GM15510 (cell line): ENCODE data around the gene CSNK2A1.

Experiments
- POLR2A ChIP-seq: IDR thresholded peaks from 3 replicates; pipeline ENCODE4 v1.6.1; 2011; ENCODE audit warnings: borderline replicate concordance; ENCODE audit not compliant: insufficient read length; ENCODE audit errors: extremely low read depth

The CSNK2A1 gene

DNA sequence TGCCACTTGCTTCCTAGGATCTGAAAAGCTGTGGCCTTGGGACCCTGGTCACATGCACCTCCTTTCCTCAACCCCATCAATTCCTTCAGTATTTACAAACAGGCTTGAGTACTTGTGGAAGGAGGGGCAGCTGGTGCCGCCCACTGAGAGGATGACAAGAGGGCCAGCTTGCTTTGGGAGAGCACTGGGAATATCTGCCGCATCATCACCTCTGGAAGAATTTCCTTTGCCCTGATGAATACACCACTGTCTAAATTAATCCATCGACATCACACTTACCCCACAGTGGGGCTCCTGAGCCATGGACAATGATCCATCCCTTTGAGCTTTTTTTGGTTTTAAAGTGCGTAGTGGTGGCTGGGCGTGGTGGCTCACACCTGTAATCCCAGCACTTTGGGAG lies 107.1 kb downstream of the CSNK2A1 start:
- no peak for TF ChIP-seq POLR2A

DNA sequence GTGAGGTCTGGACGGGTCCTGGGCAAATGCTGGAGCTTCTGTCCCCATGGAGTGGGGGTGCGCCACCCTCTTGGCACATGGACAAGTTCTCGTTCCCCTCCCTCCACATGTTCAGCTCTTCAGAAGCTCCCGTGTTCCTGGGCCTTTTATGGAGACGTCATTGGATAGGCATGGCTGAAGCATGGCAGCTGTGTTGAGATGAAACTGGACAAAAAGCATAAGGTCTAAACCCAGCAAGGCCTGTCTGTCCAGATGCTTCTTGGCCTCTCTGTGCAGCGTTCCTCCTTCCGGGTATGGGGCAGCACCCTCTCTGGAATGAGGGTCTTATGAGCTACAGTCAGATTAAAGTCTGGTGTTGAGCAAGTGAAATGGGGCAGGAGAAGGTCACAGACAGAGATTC lies 108.0 kb downstream of the CSNK2A1 start:
- no peak for TF ChIP-seq POLR2A

DNA sequence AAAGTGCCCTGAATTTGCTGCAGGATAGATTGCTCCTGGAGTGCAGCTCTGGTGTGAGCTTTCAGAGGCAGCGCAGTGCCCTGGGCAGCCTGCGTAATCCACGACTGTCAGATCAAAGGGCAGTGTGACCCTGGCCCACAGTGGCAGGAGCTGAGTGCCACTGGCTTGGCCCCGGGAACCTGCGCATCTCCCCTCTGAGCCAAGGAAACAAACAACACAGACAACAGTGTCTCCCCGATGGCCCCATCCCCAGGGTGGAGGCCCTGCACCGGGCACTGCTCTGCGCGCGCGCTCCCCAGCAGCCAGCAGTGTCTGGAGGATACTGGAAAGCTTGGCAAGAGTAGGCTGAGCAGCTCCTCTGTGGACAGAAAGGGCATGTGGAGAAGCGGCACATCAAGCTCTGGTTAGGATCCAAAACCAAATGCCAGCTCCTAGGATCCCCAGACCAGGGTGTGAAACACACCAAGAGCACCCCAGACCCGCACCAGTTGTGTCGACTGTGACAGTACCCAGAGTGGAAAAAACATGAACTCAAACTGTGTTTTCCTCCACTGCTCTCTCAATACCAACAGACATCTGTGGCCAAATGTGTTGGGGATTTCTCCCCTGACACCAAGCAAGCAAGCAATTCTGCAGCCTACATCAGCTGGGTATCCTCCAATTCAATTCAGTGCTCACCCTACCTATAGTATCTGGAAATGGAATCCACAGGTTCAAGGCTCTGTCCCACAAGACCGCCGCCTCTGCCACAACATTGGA lies 108.8 kb downstream of the CSNK2A1 start:
- no peak for TF ChIP-seq POLR2A

DNA sequence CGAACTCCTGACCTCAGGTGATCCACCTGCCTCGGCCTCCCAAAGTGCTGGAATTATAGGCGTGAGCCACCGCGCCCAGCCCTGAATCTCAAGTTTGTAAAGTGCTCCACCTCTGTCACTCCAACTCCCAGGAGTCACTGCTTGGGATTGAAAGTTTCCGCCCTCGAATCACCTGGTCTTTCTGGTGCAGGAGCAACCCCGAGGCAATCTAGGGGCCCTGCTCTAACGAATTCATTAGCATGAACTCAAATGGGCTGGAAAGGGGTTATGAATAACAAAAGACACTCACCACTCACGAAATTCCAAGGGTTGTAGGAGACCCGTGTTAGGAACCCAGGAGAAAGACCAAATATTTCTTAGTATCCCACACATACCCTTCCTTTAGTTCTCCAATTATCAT lies 109.4 kb downstream of the CSNK2A1 start:
- no peak for TF ChIP-seq POLR2A

DNA sequence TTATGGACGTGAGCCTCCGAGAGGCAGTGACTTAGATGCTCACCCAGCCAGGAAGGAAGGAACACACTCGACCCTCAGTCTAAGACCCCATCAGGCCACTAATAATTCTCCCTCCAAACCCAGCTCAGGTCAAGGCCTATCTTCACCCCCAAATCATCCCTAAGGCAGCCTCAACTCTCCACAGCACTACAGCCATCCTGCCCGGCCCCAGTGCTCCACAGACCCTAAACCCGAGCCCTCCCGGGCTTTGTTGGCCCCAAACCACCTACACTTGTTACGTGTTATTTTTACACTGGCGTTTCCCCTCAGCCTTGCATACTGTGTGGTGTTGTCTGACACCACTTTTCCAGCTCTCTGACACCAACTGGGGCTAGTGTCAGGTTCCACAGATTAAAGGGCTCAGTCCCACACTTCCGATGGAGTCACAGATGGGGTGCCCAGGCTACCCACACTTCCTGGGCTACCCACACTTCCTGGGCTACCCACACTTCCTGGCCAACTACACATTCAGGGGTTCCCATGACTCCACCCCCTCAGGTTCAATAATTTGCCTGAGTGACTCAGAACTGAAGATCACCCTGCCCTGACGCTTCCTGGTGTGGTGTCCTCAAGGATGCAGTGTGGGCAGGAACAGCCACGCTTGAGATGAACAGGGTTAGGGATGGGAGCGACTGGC lies 110.2 kb downstream of the CSNK2A1 start:
- peak; percentile 37 for TF ChIP-seq POLR2A

DNA sequence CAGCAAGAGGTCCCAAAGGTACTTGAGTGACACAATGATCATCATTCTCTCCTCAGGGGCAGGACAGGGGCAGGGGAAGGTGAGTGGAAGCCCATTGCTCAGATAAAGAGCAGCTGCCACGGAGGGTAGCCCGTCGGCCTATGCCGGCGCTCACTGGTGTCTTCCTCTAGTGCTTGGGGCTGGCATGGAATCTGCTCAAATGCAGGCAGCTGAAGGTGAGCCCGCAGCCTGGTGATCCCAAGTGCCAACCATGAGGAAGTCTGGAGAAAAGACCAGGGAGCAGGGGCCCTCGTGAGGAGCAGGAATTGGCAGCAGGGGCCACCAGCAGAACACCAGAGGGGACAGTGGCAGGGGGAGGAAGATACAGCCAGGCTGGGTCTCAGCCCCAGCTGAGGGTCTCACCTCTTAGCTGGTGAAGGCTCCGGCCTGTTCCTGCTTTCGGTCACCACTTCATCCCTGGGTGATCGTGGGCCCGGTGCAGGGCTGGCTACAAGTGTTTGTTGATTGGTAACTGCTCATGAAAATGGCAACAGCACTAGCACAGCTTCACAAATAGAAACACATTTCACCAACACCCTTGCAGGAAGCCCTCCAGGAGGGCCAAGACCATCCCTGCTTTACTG lies 110.8 kb downstream of the CSNK2A1 start:
- no peak for TF ChIP-seq POLR2A

DNA sequence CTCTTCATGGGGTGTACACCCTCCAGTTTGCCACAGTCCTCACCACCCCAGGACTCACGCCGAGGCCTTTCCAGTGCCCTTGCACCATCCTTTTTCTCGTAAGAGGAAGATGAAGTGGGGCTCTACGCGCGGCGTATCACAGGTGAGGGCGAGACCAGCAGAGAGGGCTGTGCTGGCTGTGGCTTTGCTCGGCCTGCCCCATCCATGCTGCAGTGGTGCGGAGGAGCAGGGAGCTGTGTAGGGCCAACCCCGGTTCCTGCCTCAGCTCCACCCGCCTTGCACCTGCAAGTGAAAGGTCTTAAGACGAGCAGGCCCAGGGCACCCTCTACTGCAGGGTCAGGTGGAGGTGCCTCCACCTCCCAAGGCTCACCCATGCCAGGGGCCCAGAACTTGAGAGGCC lies 111.4 kb downstream of the CSNK2A1 start:
- no peak for TF ChIP-seq POLR2A

DNA sequence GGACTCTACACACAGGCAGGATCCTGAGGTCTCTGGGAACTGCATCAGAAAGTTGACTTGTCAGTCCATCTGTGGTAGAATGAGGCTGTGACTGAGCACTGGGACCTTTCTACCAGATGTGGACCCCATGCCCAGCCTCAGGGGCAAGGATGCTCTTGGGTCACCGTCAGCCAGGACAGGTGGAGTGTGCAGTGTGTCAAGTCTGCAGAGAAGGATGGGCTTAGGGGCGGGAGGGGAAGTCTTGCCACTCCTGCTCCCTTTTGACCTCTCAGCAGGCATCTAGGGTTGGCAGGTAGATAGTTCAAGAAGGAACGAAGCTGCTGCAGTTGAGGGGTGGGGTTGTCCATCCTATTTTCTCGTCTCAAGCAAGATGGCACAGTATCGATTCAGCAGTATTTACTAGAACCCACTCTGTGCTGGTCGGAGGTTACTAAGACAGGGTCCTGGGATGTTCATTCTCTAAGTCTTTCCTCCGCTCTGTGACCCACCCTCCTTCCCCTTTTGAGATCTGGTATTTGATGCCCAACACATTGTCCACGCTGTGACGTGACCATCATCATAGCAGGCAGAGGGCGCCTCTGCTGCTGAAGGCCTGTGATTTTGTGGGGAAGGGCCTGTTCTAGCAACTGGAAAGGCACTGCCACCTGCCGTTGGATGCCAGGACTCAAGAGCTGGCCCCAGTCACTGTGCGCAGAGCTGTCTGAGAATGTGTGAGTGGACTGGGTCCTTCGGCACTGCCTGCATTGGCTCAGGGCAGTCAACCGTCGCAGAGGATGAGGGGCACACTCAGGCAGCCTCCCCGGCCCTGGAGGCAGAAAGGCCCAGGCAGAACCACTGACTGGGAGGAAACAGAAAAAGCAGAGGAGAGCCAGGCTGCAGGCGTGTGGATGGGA lies 112.3 kb downstream of the CSNK2A1 start:
- TF ChIP-seq POLR2A, result no peak

DNA sequence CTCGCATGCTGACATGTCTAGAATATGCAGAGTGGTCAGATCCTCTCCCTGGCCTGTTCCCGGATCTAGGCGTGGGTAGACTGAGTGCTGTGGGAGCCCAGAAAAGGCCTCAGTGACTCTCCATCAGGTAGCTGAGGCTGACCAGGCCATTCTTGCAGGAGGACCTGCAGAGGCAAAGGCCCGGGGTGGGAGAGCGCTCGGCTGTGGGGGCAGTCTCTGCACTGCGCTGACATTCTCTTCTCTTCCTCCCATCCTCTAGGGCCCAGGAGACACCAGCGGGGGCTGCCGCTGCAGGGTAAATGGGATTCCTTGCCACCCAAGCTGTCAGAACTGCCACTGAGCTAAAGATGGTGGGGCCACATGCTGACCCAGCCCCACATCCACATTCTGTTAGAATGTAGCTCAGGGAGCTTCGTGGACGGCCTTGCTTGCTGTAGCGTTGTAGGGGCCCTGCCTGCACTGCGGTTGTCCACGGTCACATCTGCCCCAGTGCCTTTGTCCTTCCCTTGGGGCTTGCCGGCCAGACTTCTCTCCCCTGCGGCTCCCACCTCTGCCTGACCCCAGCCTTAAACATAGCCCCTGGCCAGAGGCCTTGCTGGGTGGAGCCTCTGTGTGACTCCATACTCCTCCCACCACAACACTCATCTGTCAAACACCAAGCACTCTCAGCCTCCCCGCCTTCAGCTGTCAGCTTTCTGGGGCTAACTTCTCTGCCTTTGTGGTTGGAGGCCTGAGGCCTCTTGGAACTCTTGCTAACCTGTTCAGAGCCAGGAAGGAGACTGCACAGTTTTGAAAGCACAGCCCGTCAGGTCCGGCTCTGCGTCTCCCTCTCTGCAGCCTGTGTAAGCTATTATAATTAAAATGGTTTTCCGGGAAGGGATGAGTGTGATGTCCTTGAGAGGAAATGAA lies 113.2 kb downstream of the CSNK2A1 start:
- TF ChIP-seq POLR2A, result no peak

DNA sequence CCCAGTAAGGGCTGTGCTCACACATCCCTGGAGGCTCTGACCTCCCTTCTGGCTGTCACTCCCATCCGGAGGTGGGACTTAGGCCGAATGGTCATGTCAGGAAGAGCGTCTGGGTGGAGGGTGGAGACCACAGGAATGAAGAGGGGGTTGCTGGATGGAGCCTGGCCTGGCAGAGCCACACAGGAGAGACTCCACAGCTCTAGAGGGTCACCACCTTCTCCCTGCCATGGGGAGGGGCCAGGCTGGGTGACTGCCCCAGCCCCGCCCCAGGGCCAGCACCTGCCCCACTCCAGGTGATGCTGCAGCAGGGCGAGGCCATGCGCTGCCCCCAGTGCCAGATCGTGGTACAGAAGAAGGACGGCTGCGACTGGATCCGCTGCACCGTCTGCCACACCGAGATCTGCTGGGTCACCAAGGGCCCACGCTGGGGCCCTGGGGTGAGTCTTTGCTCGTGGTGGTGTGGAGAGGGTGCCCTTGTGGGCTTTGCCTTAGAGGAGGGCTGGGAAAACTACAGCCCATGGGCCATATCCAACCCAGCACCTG lies 114.9 kb downstream of the CSNK2A1 start:
- no peak for TF ChIP-seq POLR2A

DNA sequence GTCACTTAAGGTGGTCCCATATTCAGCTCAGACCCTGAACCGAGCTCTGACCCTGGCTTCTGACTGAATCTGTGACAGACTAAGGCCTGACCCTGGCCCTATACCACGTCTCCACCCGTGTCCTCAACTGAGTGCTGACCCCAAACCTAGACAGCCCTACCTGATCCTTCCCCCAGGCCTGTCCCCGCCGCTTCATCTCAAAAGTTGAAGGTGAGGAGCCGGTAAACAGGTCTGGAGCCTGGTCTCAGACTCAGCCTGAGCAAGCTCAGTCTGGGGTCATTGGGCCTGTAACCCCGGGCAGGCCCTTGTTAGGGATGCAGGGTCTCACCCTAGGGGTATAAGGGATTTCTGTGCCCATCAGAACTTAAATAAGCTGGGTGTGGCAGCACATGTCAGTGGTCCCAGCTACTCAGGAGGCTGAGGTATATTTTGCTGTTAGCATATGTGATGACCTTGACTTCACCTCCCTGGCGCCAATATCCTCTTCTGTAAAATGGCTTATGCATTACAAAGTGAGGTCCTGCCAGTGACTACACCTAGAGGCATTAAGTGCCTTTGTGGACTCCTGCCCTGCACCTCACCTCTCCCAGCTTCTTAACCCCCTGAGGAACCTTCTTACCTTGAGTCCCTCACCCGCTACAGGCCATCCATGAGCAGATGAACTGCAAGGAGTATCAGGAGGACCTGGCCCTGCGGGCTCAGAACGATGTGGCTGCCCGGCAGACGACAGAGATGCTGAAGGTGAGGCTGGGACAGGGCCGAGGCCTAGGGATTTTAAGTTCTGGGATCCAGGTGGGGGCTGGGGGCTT lies 115.5 kb downstream of the CSNK2A1 start:
- TF ChIP-seq POLR2A, result no peak

DNA sequence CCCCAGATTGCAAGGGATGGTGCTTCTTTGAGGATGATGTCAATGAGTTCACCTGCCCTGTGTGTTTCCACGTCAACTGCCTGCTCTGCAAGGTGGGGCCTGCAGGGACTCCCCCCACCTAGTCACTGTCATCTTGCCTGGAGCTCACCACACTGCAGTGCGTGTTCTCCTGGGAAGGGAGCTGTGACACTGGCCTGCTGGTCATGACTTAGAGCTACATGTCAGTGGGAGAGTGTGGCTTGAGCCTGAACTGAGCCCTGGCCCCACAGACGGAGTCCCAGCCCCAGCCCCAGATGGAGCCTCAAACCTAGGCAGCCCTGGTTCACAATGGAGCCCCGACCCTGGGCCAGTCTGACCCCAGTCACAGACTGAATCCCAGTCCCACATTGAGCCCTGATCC lies 116.2 kb downstream of the CSNK2A1 start:
- TF ChIP-seq POLR2A, result no peak

DNA sequence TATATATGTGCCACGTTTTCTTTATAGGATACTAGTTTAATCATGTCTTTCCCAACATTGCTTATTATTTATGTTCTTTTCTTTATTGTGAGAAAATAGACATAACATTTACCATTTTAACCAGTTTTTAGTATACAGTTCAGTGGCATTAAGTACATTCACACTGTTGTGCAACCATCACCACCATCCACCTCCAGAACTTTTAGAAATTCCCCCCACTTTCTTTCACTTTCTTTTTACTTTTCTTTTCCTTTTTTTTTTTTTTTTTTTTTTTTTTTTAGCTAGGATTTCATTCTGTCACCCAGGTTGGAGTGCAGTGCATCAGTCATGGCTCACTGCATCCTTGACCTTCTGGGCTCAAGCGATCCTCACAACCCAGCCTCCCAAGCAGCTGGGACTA lies 117.0 kb downstream of the CSNK2A1 start:
- TF ChIP-seq POLR2A, result no peak
